ENCODE data around the gene RBP5. TPM values are rescaled to one million over a fixed set of nuclear protein-coding genes. Genes with fewer than 3 reads are reported as not detected.

Gene RBP5
- total and polyA plus RNA-seq, 2 experiments from 2014 or later: 1.5 to 8.9 TPM

GRCh38 chr12:7106082-7106481 is 22.6 kb downstream of the RBP5 start:
- Histone ChIP-seq H3K27me3 (no peaks in the 10 kb centered on the region), H3K27ac (no peak overlapping the region), H3K36me3 (no peaks in the 10 kb centered on the region), H3K9me3 (ENCODE audit: low read depth) (no peaks in the 10 kb centered on the region), H3K4me3 (no peak overlapping the region), H3K4me1 (ENCODE audit: low read depth) (peaks cover 6% of the 10 kb centered on the region)
- no peak for DNase-seq (ENCODE audit: low read depth in 1 of 2, low spot score in 1 of 2)
- TF ChIP-seq CTCF (IDR thresholded peaks at IDR 0.05; ENCODE audit: low read depth, low read length): no peak

- Histone ChIP-seq H3K4me1 (ENCODE audit: low read depth) (peaks cover 12% of the 10 kb centered on the region), H3K36me3 (no peaks in the 10 kb centered on the region), H3K27ac (no peak overlapping the region), H3K9me3 (ENCODE audit: low read depth) (no peaks in the 10 kb centered on the region), H3K27me3 (no peaks in the 10 kb centered on the region), H3K4me3 (no peak overlapping the region)
- TF ChIP-seq CTCF (IDR thresholded peaks at IDR 0.05; ENCODE audit: low read depth, low read length): no peak
- DNase-seq (ENCODE audit: low read depth in 1 of 2, low spot score in 1 of 2): no peak
Observed at GRCh38 chr12:7103837-7104584, 24.7 kb downstream of the RBP5 start.

GRCh38 chr12:7102582-7102981 is 26.1 kb downstream of the RBP5 start:
- Histone ChIP-seq H3K36me3 (no peaks in the 10 kb centered on the region), H3K4me3 (no peak overlapping the region), H3K4me1 (ENCODE audit: low read depth) (peaks cover 12% of the 10 kb centered on the region), H3K9me3 (ENCODE audit: low read depth) (no peaks in the 10 kb centered on the region), H3K27ac (no peak overlapping the region), H3K27me3 (no peaks in the 10 kb centered on the region)
- no peak for DNase-seq (ENCODE audit: low read depth in 1 of 2, low spot score in 1 of 2)
- no peak for TF ChIP-seq CTCF (IDR thresholded peaks at IDR 0.05; ENCODE audit: low read depth, low read length)

GRCh38 chr12:7101694-7102131 is 27.0 kb downstream of the RBP5 start:
- Histone ChIP-seq H3K4me3 (no peak overlapping the region), H3K27me3 (no peaks in the 10 kb centered on the region)

GRCh38 chr12:7101047-7101693 is 27.5 kb downstream of the RBP5 start:
- no peak overlapping the region for H3K4me3 ChIP-seq
- H3K4me1 ChIP-seq (ENCODE audit: low read depth): peaks cover 12% of the 10 kb centered on the region
- no peaks in the 10 kb centered on the region for H3K27me3 ChIP-seq
- no peaks in the 10 kb centered on the region for H3K9me3 ChIP-seq (ENCODE audit: low read depth)
- no peak for TF ChIP-seq CTCF (IDR thresholded peaks at IDR 0.05; ENCODE audit: low read depth, low read length)
- DNase-seq (ENCODE audit: low read depth in 1 of 2, low spot score in 1 of 2): peak in 1 of 2 donors; percentile 29
- H3K36me3 ChIP-seq: no peaks in the 10 kb centered on the region
- peak overlapping the region; percentile 12 for H3K27ac ChIP-seq

More at GRCh38 chr12:7101694-7102131, 27.0 kb downstream of the RBP5 start:
- Histone ChIP-seq H3K9me3 (ENCODE audit: low read depth) (no peaks in the 10 kb centered on the region), H3K36me3 (no peaks in the 10 kb centered on the region), H3K4me1 (ENCODE audit: low read depth) (peaks cover 12% of the 10 kb centered on the region), H3K27ac (peak overlapping the region; percentile 12)
- DNase-seq (ENCODE audit: low read depth in 1 of 2, low spot score in 1 of 2): peak; percentile 26 to 55
- no peak for TF ChIP-seq CTCF (IDR thresholded peaks at IDR 0.05; ENCODE audit: low read depth, low read length)
